ENCODE measurements around the gene FOLH1.

DNA sequence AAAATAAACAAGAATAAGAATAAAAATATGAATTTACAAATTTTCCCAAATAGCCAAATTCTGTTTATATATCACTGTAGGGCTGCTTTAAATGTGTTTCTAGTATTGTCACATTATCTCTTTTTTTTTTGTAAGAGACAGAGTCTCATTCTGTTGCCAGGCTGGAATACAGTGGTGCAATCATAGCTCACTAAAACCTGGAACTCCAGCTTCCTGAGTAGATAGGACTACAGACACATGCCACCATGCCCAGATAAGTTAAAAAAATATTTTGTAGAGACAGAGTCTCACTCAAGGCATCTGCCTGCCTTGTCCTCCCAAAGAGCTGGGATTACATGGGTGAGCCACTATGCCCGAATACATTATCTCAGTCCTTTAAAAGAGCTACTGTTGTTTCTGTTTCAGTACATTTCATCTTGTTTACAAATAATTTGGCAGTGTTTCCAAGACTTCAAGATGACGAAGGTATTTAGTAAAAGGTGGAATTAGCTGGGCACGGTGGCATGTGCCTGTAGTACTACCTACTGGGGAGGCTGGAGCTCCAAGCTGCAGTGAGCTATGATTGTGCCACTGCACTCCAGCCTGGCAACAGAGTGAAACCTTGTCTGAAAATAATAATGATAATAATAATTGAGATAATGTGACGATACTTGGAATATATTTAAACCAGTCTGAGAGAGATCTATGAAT, 6.0 kb downstream of the FOLH1 start:
- TF ChIP-seq, protein P1, sequence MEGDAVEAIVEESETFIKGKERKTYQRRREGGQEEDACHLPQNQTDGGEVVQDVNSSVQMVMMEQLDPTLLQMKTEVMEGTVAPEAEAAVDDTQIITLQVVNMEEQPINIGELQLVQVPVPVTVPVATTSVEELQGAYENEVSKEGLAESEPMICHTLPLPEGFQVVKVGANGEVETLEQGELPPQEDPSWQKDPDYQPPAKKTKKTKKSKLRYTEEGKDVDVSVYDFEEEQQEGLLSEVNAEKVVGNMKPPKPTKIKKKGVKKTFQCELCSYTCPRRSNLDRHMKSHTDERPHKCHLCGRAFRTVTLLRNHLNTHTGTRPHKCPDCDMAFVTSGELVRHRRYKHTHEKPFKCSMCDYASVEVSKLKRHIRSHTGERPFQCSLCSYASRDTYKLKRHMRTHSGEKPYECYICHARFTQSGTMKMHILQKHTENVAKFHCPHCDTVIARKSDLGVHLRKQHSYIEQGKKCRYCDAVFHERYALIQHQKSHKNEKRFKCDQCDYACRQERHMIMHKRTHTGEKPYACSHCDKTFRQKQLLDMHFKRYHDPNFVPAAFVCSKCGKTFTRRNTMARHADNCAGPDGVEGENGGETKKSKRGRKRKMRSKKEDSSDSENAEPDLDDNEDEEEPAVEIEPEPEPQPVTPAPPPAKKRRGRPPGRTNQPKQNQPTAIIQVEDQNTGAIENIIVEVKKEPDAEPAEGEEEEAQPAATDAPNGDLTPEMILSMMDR (conservative IDR thresholded peaks at IDR 0.05 in 1 of 2, IDR thresholded peaks at IDR 0.05 in 1 of 2; ENCODE audit: low read depth in 1 of 2, low read length in 2 of 2), result no peak
- TF ChIP-seq EZH2 (IDR thresholded peaks at IDR 0.05; ENCODE audit: low read length, missing control alignments), result no peak
